ENCODE measurements around the gene MYH10. TPM values are rescaled to one million over a fixed set of nuclear protein-coding genes. Genes with fewer than 3 reads are reported as not detected.

MYH10 gene
- total RNA-seq, 1 experiment from 2014 or later = 147 TPM

- in situ Hi-C loops (cut with HindIII; ENCODE audit: low sequenced_read_pairs) = no loop called here
- no peak for DNase-seq (ENCODE audit: low spot score)
These were observed 124.4 kb downstream of the MYH10 start for GRCh38 chr17:8506145-8506544.

- in situ Hi-C loops (cut with HindIII; ENCODE audit: low sequenced_read_pairs) = no loop called here
- no peak for DNase-seq (ENCODE audit: low spot score)
These were observed 125.9 kb downstream of the MYH10 start for GRCh38 chr17:8504460-8505207.

DNA sequence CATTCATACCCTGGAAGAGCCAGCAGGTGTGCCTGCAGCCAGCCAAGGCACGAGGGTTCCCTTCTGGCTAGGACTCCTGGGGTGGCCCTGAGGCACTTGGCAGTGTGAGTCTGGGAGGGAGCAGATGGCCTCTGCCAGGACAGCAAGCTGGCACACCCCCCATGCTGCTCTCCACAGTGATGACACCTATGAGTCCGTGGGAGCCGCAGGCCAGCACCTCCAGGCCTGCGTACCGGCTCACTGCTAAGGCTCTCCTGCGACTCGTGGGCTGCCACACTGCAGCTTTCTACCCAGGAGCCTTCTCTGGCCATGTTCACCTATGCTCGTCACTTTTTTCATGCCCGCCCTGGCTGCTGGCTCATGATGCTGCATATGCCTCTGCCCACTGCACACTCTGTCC is 126.7 kb downstream of the MYH10 start:
- in situ Hi-C loops (cut with HindIII; ENCODE audit: low sequenced_read_pairs) = no loop called here
- peak; percentile 67 for DNase-seq (ENCODE audit: low spot score)

DNA sequence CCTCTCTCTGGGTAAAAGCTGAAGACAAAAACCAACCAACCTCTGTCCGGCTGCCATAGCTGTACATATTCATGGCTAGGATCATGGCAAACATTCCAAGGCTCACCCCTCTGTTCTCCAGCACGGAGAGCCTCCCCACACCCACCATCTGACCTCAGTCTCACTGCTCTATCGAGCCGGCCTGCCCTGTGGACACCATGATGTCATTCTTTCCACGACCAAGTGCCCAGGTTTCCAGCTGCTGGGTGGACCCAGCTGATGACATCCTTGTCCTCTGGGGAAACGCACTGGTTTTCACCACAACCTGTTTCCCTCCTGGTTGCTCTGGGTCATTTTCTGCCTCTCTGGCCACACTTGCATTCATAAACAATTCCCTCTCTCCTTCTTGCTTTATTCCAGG is 127.2 kb downstream of the MYH10 start:
- in situ Hi-C loops (cut with HindIII; ENCODE audit: low sequenced_read_pairs) = no loop called here

DNA sequence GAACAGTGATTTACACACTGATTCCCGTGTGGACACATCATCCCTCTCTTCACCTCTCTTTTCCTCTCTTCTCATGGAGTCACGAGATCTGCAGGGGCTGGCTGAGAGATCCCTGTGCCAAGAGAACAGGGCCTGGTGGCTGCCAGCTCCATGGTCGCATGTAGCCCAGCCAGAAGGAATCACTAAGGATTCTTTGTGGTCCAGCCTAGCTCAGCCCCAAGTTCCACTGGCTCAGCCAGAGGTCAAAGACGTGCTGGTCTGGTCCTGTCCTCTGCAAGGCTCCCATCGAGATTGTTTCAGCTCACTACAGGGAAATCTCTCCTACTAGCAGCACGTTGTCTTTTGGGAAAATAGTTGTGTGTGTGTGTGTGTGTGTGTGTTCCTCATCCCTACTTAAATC is 128.4 kb downstream of the MYH10 start:
- in situ Hi-C loops (cut with HindIII; ENCODE audit: low sequenced_read_pairs) = no loop called here
- DNase-seq (ENCODE audit: low spot score) = peak; percentile 45

More for the DNA sequence above, 127.2 kb downstream of the MYH10 start:
- DNase-seq (ENCODE audit: low spot score) = no peak

- DNase-seq (ENCODE audit: low spot score) = no peak
- in situ Hi-C loops (cut with HindIII; ENCODE audit: low sequenced_read_pairs) = no loop called here
These were observed 129.9 kb downstream of the MYH10 start for GRCh38 chr17:8500609-8501008.

- no peak for DNase-seq (ENCODE audit: low spot score)
- in situ Hi-C loops (cut with HindIII; ENCODE audit: low sequenced_read_pairs) = loop anchor here (10.0 kb wide), 1 partner anchor 215 kb away; no protein-coding TSS in a partner anchor
These were observed 130.9 kb downstream of the MYH10 start for GRCh38 chr17:8499614-8500013.

- in situ Hi-C loops (cut with HindIII; ENCODE audit: low sequenced_read_pairs) = loop anchor here (10.0 kb wide), 1 partner anchor 216 kb away; no protein-coding TSS in a partner anchor
- DNase-seq (ENCODE audit: low spot score) = no peak
These were observed 131.4 kb downstream of the MYH10 start for GRCh38 chr17:8499171-8499570.

DNA sequence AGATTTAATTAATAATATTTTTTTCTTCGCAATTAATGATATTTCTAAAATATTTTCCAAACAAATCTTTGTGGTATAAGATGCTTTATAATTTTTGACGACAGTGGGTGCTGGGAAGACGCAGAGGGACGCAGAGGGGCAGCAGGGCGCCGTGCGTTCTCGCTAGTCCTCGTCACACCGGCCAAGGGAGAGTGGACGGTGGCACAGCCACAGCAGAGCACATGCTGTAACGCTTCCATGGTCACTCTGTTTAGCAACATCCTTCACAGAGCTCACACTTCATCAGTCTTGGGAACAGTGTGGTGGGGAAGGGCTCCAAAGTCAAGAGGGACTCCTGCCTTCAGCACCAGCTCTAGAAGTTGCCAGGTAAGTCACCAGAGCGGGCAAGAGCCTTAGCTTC is 134.4 kb downstream of the MYH10 start:
- no peak for DNase-seq (ENCODE audit: low spot score)
- in situ Hi-C loops (cut with HindIII; ENCODE audit: low sequenced_read_pairs) = loop anchor here (10.0 kb wide), 1 partner anchor 219 kb away; no protein-coding TSS in a partner anchor

GRCh38 chr17:8494506-8495111 is 135.9 kb downstream of the MYH10 start:
- in situ Hi-C loops (cut with HindIII; ENCODE audit: low sequenced_read_pairs) = loop anchor here (10.0 kb wide), 1 partner anchor 220 kb away; no protein-coding TSS in a partner anchor

GRCh38 chr17:8494021-8494420 is 136.5 kb downstream of the MYH10 start:
- DNase-seq (ENCODE audit: low spot score) = no peak
- in situ Hi-C loops (cut with HindIII; ENCODE audit: low sequenced_read_pairs) = loop anchor here (10.0 kb wide), 1 partner anchor 221 kb away; no protein-coding TSS in a partner anchor

More at GRCh38 chr17:8494506-8495111, 135.9 kb downstream of the MYH10 start:
- no peak for DNase-seq (ENCODE audit: low spot score)

- in situ Hi-C loops (cut with HindIII; ENCODE audit: low sequenced_read_pairs) = loop anchor here (10.0 kb wide), 1 partner anchor 223 kb away; no protein-coding TSS in a partner anchor
- no peak for DNase-seq (ENCODE audit: low spot score)
These were observed 138.4 kb downstream of the MYH10 start for GRCh38 chr17:8492121-8492520.

DNA sequence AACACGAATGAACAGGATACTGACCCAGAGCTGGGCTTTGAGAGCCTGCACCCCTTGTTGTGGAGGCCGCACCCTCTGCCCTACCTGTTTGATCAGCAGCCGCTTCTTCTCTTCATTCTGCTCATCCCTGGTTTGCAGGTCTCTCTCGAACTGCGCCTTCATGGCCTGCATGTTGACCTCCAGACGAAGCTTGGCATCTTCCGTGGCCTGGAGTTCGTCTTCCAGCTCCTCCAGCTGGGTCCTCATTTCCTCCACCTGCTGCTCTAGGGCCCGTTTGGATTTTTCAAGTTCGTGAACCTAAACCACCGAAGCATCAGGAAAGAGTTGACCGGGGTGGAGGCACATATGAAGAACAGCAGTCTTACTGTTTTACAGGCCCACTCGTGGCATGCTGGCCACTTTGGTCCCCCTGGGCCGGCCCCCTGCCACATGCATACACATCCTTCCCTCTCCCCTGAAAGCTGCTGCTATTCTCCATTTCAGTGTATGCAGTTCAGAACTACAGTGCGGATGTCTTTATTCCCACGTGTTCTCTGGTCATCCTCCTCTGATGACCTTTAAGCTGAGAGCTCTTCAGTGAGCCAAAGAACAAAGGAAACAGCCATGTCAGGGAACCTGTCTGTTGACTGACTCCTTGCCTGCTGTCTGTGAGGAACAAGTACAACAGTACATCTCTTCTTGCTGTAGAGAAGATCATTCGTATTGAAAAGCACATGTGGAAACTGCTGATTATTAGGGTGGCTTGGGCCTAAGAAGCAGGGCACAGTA is 140.1 kb downstream of the MYH10 start:
- in situ Hi-C loops (cut with HindIII; ENCODE audit: low sequenced_read_pairs) = loop anchor here (10.0 kb wide), 1 partner anchor 224 kb away; no protein-coding TSS in a partner anchor
- DNase-seq (ENCODE audit: low spot score) = no peak

DNA sequence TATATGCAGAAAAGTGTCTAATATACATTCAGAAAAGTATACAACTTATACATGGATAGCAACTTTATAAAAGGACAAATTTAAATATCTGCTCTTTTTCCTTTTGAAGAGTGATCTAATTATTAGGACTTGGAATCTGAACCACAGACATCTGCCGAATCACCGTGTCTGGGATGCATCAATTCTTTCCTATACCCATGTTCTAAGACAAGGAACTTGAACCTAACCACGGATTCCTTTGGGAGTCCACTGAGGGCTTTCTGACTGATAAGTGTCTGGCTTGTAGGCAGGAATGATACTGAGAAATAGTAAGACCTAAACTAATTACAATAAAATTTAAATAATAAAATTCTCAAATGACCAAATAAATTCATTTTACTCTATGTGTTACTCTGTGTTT is 140.7 kb downstream of the MYH10 start:
- DNase-seq (ENCODE audit: low spot score) = no peak
- in situ Hi-C loops (cut with HindIII; ENCODE audit: low sequenced_read_pairs) = loop anchor here (10.0 kb wide), 1 partner anchor 225 kb away; no protein-coding TSS in a partner anchor

GRCh38 chr17:8488901-8489300 is 141.6 kb downstream of the MYH10 start:
- peak; percentile 54 for DNase-seq (ENCODE audit: low spot score)
- in situ Hi-C loops (cut with HindIII; ENCODE audit: low sequenced_read_pairs) = no loop called here

- no peak for DNase-seq (ENCODE audit: low spot score)
- in situ Hi-C loops (cut with HindIII; ENCODE audit: low sequenced_read_pairs) = no loop called here
These were observed 142.0 kb downstream of the MYH10 start for GRCh38 chr17:8488491-8488890.

DNA sequence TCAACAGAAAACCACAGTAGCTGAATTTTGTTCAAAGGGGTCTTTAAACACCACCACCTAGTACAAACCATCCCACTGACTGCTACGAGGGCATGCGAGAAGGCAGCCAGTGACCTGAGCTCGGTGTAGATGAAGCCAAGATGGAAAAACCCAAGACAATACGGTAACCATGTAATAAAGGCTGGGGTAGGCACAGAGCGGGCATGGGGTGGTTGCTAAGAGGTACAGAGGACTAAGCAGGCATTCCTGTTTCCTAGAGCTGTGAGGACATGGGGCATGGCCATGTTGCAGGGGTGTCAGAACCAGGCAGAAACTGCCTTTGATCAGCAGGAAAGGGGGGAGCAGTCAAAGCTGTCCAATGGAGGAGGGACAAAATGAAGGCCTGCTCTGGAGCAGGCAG is 142.8 kb downstream of the MYH10 start:
- DNase-seq (ENCODE audit: low spot score) = no peak
- in situ Hi-C loops (cut with HindIII; ENCODE audit: low sequenced_read_pairs) = no loop called here

DNA sequence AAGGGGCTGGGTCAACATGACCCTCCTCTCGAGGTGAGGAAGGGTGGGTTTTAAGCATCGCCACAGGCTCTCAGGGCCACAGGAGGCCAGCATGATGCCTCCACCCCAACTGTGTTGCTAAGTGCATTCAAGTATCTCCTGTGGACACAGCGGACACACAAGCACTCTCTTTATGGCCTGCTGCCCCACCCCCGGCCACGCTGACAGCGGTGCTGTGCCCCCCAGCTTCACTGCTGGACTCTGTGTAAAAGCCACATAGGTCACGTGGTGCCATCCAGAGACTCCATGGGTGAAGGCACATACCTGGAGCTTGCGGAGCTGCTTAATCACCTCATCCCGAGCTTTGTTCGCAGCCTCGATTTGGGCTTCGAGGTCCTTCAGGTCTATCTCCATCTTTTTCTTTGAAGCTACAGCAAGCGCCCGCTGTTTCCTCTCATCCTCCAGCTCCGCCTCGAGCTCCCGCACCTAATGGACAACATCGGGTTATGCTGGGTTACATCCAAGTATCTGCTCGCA is 143.3 kb downstream of the MYH10 start:
- DNase-seq (ENCODE audit: low spot score) = no peak
- in situ Hi-C loops (cut with HindIII; ENCODE audit: low sequenced_read_pairs) = no loop called here

- in situ Hi-C loops (cut with HindIII; ENCODE audit: low sequenced_read_pairs) = no loop called here
- DNase-seq (ENCODE audit: low spot score) = no peak
These were observed 145.0 kb downstream of the MYH10 start for GRCh38 chr17:8485491-8485890.
